ENCODE measurements around the gene MARVELD1. TPM values are rescaled to one million over a fixed set of nuclear protein-coding genes. Genes with fewer than 3 reads are reported as not detected.

The MARVELD1 gene
- total and polyA plus RNA-seq, 11 donors: 3.0 to 17.2 (median 6.8) TPM

DNA sequence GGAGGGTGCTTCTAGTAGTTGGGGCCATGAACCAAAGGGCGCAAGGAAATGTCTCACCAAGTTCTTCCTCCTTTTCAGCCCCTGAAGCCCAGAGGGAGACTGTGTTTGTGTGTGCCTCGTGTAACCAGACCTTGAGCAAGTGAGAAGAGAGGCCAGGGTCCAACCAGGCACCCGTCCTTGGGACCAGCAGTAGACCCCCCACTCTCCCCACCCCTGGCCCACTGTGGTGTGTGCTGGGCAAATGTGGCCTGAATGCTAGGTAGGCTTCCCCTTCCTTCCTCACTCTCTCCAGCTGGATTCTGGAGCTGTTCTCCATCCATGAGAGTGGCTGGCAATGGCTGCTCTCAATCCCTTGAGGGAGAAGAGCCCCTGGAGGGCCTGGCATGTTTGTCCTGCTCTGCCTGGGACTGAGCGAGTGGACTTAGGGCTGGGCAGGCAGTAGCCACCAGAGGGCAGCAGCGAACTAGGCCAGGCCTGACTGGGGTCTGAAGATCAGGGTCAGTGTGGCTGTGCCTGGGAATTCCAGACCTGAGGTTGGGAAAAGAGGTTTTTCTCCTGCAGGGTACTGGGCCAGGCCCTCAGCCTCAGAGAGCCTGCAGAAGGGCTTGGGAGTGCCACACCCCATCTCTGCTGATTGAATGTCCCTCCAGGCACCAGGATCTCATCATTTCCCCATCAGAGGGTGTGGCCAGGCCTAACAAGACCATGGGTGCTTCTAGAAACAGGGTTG lies 45.8 kb downstream of the MARVELD1 start:
- H3K9me3 ChIP-seq: no peaks in the 10 kb centered on the region

DNA sequence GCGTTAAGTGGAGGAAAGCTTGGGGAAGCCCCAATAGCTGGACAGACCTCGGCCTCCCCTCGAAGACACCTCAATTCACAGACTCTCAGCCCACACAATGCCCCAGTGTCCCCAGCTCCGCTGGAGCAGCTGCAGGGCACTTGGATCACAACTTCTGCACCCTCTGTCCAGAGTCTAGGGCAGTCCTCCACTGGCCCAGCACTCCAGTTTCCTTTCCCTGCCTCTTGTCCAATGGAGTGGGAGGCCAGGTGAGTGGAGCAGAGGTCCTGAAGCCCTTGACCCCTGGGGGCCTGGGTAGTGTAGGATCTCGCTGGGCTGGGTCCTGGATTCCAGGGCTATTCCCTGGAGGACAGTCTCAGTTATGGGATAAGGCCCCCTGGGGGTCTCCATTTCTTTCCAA lies 46.4 kb downstream of the MARVELD1 start:
- intact Hi-C loops (cut with DNase I): loop anchor here (1.0 to 10.0 kb wide), 8 partner anchors 105 to 285 kb away; partner anchors contain the start of gene CRTAC1 (in 1 of the 10)

More for the DNA sequence above, 45.8 kb downstream of the MARVELD1 start:
- DNase-seq (peak; percentile 41 to 72 (median 54)), ATAC-seq (peak; percentile 49 to 85 (median 82))
- H3K27ac ChIP-seq: peak overlapping the region in 1 of 12 donors; percentile 38
- WGBS, 4 donors: 49 to 58% (median 51%) methylated on average over 4 to 5 of the region's 5 CpGs
- TF ChIP-seq POLR2A (IDR thresholded peaks at IDR 0.05): no peak
- TF ChIP-seq, protein P1, sequence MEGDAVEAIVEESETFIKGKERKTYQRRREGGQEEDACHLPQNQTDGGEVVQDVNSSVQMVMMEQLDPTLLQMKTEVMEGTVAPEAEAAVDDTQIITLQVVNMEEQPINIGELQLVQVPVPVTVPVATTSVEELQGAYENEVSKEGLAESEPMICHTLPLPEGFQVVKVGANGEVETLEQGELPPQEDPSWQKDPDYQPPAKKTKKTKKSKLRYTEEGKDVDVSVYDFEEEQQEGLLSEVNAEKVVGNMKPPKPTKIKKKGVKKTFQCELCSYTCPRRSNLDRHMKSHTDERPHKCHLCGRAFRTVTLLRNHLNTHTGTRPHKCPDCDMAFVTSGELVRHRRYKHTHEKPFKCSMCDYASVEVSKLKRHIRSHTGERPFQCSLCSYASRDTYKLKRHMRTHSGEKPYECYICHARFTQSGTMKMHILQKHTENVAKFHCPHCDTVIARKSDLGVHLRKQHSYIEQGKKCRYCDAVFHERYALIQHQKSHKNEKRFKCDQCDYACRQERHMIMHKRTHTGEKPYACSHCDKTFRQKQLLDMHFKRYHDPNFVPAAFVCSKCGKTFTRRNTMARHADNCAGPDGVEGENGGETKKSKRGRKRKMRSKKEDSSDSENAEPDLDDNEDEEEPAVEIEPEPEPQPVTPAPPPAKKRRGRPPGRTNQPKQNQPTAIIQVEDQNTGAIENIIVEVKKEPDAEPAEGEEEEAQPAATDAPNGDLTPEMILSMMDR (IDR thresholded peaks at IDR 0.05): peak; percentile 78 to 88 (median 84)
- H3K36me3 ChIP-seq: peaks cover 0 to 80% (median 58%) of the 10 kb centered on the region in 9 donors
- H3K27me3 ChIP-seq: no peaks in the 10 kb centered on the region
- no peak overlapping the region for H3K4me3 ChIP-seq
- intact Hi-C loops (cut with DNase I): loop anchor here in 6 of 10 donors (1.0 to 5.0 kb wide), 3 partner anchors 109 to 283 kb away; no protein-coding TSS in a partner anchor
- H3K4me1 ChIP-seq: peaks cover 0 to 6% (median 0%) of the 10 kb centered on the region in 12 donors

DNA sequence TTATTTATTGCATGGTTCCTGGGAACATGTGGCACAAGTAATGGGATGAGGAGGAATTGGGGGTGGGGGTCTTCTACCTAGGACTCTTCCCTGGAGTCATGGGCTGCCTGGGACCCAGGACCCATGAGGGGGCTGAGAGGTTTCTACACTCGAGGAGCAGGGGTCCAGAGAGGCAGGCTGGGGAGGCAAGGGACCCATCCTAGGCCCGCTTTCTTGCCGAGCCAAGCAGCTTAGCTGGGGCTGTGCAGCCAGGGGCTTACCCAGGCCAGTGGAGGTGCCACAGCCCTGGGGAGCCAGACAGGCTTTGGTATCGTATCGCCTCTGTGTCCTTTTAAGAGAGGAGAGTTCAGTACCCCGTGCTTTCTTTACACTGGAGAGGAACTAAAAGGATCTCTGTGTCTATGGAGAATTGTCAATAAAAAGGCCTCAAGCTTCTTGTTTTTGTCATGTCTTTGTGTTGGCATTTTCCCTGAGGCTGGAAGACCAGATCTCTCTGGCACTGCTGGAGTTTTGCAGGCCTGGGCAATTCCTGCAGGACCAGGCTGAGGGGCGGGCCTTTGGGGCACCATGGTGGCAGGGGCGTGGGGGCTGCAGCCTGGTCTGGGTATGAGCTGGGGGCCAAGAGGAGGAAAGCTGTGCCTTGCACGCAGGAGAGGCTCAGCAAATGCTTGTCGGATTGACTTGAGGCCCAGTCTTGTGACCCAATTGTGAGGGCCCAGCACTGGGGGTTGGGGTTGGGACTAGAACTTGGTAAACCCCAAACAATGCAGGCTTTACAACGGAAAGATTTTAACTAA lies 47.1 kb downstream of the MARVELD1 start:
- H3K4me3 ChIP-seq: no peak overlapping the region
- TF ChIP-seq POLR2A (IDR thresholded peaks at IDR 0.05): no peak
- TF ChIP-seq, protein P1 (IDR thresholded peaks at IDR 0.05): no peak
- 87 to 95% (median 93%) methylated on average over 11 of the region's 11 CpGs for WGBS, 4 donors
- H3K9me3 ChIP-seq: no peaks in the 10 kb centered on the region
- H3K27me3 ChIP-seq: no peaks in the 10 kb centered on the region
- peaks cover 0 to 66% (median 45%) of the 10 kb centered on the region in 9 donors for H3K36me3 ChIP-seq
- peak overlapping the region in 1 of 12 donors; percentile 38 for H3K27ac ChIP-seq
- peak in 1 of 5 donors; percentile 42 for DNase-seq
- H3K4me1 ChIP-seq: peaks cover 0 to 6% (median 0%) of the 10 kb centered on the region in 12 donors
- intact Hi-C loops (cut with DNase I): loop anchor here in 6 of 10 donors (2.0 to 10.0 kb wide), 6 partner anchors 104 to 284 kb away; partner anchors contain the start of gene CRTAC1 (in 1 of the 6)
- no peak for ATAC-seq

More for the DNA sequence above, 46.4 kb downstream of the MARVELD1 start:
- Histone ChIP-seq H3K4me3 (no peak overlapping the region), H3K4me1 (peaks cover 0 to 6% (median 0%) of the 10 kb centered on the region in 12 donors), H3K9me3 (no peaks in the 10 kb centered on the region), H3K27ac (peak overlapping the region in 1 of 12 donors; percentile 38), H3K36me3 (peaks cover 0 to 73% (median 52%) of the 10 kb centered on the region in 9 donors), H3K27me3 (no peaks in the 10 kb centered on the region)
- TF ChIP-seq, protein P1 (IDR thresholded peaks at IDR 0.05): no peak
- no peak for TF ChIP-seq POLR2A (IDR thresholded peaks at IDR 0.05)
- DNase-seq: peak in 1 of 5 donors; percentile 23
- WGBS, 4 donors: 72 to 81% (median 75%) methylated on average over 5 of the region's 5 CpGs
- ATAC-seq: no peak

Data from heart left ventricle (tissue), 16 donors.